HG02623 (cell line): Measurements from ENCODE around the gene KRT20.

Experiments used
- ATAC-seq: cut with Tn5 transposase; IDR thresholded peaks from one replicate; pipeline ENCODE4 v1.9.1; 2021; ENCODE audit warnings: moderate library complexity; ENCODE audit not compliant: unreplicated experiment

KRT20 gene

DNA sequence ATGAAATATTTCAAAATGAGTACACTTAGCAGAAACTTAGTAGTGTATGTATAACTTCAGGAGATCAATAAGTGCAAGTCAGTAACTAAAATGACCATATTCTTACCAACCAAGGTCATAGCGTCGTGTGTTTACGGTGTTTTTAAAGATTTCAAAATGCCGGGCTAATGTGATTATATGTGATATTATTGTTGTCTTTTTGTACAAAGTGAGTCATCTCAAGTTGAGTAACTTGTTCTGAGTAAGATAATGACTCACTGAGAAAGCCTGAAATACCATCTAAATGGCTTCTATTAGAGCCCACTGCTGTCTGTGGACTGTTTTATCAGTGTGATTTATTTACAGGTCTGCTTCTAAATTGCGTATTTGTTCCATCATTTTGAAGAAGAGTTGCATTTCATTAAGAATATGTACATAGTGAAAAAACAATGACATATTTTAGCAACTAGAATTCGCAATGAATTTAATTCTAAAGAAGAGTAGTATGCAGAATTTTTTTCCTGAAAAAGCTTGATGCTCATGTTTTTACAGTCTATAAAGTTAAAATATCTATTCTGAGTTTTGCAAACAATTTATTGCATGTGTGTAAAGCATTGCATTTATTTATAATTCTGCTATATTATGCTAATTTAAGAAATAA is 30.7 kb downstream of the KRT20 start:
- ATAC-seq = no peak

DNA sequence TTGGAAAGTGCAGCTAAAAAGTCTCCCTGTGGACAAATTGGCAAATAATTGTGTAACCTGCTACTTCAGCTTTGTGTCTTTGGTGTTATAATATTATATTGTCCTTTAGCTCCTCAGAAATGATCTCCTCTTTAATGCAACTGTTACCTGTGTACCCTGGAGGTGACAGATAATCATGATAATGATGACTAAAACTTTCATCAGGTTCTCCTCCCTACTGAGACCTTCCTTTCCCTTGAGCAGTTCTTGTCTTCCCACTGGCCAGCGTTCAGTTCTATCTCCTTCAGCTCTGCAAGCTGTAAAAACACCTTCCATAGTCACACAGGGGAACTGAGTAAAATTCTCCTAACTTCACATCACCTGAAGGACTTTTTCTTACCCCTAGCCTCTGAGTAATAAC is 32.7 kb downstream of the KRT20 start:
- ATAC-seq = no peak

DNA sequence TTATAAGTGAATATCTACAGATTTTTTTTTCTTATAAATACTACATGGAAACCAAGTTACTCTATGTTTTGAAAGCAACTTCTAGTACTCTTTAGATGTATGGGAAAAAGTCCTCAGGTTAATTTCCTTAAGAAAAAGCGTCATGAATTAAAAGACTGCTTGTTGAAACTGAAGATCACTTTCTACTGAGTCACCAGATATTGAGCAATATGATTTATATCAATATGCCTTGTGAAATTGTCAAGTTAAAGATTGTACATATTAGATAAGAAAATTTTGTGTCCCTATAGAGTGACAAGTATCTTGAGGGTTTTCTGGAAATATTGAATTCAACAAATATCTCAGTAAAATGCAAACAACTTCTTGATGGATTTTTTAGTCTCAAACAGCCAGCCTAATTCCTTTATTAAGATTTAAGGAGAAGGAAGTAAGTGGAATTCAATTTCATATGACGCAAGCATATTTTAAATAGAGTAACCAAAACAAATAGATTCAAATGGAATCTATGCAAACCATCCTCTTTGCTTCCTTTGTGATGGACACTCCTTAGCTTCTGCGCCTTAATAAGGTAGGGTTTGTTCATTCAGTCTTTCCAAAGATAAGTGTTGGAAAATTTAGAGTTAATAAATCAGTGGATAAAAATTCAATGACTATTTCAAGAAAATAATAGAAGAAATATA is 34.6 kb downstream of the KRT20 start:
- ATAC-seq = no peak

DNA sequence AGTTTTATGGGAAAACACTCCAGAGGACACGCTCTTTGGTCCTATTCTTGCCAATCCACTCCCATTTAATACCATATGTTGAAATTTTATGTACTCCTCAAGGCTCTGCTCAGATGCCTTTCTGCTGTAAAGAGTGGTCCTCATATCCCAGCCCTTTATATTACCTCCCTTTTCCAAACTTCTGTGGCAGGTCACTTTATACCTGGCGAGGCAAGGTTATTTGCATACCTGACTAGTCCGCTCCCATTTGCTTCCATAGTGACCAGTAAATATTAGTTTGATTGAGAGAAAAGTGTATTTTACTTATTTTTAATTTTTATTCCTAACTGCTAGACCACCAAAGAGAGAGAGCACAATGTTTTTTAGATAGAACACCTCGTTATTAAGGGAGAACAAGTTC is 35.3 kb downstream of the KRT20 start:
- no peak for ATAC-seq

DNA sequence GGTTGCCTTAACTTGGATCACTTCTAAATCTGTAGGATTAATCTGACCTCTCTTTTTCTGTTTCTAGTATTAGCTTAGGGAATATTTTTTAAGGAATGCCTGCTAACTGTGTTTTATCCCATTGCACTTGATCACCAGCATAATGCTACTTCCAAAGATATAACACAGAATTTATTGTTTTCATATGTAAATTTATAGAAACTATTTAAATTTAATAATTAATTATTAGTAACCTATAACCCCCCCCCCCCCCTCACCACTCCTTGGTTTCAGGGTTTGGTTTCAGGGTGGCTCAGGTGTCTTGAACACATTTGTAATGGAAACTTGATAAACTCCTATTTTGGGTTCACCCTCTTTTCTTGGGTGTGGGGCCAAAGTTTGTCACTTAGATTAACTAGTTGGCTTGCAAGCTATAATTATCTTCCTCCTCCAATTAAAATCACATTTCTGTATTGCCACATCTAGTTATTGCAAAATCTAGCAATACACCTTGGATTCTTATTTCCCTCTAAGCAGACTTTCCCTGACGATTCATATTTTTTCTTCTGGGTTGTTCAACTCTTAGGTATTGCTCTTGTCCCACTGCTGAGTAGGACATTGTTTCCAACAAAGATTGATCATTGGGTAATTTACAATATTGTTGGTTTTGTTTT is 36.3 kb downstream of the KRT20 start:
- ATAC-seq = no peak

DNA sequence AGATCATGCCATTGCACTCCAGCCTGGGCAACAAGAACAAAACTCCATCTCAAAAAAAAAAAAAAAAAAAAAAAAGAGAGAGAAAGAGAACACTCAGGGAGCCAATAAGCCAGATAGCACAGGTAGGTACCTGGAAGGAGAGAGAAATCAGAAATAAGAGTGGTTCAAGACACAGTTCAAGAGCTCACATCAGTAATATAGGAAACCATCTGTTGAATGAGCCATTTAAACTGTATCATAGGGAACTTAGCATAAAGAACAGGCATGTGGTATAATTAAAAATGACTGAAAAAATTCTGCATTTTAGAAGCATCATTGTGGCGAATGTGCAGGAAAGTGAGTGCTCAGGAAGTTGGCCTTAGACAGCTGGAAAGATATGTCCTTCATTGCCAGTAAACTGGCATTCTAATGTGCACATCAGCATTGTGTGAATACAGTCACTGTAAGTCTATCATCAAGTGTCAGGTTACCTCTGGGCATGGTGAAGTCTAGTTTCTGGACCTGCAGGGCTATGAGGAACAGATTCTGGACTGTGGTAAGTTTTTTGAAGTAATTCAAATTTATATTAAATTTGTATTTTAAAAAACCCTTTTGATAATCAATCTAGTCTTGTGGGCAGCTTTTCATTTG is 38.4 kb downstream of the KRT20 start:
- no peak for ATAC-seq

DNA sequence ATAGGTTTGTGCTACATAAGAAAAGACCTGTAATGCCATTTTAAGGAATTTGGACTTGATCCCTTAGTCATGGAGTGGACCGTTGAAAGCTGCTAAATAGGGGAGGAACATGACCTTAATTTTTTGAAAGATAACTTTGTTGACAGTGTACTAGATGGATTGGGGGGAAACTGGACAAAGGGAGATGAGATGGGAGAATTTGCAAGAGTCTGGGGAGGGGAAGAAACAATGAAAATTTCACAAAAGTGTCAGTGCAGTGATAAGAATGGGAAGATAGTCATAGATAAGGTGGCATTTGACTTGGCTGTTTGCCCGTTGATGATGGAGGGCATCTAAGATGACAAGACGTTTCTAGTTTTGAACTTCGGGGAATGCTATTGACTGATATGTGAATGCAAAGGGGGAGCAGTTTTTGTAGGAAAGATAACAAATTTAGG is 40.4 kb downstream of the KRT20 start:
- ATAC-seq = no peak

DNA sequence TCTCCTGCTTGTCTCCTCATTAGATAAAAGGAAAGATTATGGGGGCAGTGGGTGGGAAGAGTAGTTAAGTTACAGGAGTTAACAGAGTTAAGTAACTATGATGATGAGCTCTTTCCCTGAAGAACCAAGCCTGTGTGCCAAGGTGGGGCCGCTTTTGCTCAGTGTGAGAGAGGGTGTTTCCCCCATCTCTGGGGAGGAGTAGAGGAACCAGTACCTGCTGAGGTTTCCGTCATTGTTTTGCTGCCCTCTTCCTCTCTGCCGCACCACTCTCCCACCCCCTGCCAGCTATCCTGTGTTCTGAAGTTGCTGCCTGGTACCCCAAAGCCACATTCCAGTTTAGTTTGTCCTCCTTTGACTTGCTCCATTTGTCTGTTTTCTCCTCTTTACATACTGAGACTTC is 41.8 kb downstream of the KRT20 start:
- no peak for ATAC-seq

DNA sequence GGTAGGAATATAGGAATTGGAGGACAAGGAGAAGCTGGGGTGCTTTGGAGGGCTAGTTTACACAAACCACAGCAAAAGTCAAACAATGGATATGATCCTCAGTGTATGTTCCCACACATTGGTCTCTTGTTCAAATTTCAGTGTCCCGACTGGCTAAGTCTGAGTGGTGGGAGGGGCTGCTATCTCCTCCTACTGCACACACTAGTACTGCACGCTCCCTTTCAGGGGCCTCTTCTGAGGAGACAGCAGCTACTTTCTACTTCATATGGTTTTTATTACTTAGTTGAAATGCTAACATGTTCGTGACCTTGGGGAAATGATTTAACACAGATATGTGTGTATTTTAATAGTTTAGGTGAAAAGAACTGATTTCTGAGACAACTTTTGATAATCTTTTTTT is 43.8 kb downstream of the KRT20 start:
- ATAC-seq = no peak

DNA sequence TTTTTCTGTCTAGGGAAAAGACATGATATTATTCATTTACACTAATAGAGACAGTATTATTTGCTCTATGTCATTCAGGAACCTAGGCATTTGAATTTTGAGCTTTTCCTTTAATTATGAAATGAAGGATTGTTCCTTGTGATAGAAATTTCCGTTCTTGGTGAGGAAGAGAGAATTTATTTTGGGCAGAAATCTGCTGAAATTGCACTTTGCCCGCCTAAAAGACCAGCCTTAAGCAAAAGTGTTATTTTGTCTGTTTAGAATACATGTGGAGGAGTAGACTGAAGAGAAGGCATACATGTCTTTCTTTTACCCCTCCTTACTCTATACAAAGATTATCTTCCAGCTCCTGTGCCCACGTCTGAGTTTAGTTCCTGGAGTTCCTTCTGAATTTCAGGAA is 45.8 kb downstream of the KRT20 start:
- ATAC-seq = no peak

DNA sequence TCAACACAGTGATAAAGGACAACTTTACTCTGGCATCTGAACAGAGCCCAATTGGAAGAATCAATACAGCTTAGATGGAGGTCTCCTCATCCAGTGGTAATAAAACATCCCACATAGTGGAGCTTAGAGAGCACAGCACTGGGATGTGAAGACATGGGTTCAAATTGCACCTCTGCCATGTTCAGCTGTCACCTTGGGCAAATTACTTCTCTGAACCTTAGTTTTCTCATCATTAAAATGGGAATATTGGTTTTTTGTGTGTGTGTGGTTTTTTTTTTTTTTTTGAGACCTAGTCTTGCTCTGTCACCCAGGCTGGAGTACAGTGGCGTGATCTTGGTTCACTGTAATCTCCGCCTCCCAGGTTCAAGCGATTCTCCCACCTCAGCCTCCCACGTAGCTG is 49.0 kb downstream of the KRT20 start:
- ATAC-seq = no peak

DNA sequence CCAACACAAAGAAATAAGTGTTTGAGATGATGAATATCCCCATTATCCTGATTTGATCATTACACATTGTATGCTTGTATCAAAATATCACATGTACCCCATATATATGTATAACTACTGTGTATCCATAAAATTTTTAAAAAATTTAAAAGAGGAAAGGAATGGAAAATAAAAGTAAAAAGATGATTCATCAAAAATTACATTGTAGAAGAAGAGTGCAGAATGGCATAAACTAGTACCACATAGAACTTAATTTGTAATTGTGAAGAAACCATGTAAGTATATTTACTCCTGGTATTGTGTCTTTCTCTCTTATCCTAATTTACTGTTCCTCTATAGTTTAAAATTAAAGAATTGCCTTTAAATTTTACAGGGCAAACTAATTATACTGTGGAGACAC is 51.2 kb downstream of the KRT20 start:
- ATAC-seq = no peak

DNA sequence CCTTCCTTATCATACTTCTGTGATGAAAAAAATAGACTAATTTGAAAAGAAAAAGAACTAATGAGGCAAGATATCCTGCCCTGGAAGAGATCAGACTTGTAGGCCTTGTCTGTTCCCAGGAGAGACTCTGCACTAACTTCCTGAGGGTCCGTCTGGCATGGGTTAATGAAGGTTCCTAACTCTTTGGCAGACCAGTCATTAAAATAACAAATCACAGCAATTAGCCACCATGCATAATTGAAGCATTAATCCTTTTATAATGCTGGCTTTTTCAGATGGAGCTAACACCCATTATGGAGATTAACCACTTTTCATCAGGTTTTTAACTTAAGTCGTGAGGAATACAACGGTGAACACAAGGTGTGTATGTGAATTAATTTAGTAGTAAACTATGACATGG is 52.2 kb downstream of the KRT20 start:
- ATAC-seq = no peak

DNA sequence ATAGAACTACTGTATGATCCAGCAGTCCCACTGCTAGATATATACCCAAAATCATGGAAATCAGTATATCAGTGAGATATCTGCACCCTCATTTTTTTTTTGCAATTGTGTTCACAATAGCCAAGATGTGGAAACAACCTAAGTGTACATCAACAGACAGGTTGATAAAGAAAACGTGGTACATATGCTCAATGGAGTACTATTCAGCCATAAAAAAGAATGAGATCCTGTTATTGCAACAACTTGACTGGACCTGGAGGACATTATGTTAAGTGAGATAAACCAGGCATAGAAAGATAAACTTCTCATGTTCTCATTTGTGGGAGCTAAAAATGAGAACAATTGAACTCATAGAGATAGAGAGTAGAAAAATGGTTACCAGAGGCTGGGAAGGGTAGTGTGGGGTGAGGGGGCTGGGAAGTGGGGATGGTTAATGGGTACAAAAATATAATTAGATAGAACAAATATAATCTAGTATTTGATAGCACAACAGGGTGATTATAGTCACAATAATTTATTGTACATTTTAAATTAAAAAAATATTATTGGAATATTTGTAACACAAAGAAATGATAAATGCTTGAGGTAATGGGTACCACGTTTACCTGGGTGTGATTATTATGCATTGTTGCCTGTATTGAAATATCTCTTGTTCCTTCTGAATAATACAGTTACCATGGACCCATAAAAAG is 54.8 kb downstream of the KRT20 start:
- ATAC-seq = no peak

DNA sequence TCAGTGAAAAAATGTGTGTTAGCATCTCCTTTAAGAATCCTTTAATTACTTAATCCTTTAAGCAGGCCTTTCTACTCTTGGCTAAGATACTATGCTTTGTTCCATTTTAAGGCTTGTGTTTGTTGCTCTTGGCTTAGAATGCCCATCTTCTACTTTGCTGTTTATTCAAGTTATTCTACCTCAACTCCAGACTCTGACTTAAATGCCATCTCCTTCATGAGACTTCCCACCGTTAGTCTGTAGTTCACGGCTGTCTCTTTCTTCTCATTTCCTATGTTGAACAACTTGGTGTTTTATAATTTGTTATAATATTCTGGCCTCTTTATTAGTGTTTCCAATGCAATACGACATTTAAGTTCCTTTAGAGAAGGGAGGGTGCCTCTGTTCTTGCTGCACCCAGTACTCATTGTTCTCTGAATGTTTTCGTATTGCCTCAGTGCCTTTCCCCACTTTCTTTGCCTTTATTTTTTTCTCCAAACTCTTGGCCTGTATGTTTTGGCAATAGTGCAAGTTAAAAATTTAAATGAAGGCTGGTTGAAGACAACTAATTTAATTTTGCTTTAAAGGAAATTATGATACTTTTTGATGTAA is 56.5 kb downstream of the KRT20 start:
- no peak for ATAC-seq

DNA sequence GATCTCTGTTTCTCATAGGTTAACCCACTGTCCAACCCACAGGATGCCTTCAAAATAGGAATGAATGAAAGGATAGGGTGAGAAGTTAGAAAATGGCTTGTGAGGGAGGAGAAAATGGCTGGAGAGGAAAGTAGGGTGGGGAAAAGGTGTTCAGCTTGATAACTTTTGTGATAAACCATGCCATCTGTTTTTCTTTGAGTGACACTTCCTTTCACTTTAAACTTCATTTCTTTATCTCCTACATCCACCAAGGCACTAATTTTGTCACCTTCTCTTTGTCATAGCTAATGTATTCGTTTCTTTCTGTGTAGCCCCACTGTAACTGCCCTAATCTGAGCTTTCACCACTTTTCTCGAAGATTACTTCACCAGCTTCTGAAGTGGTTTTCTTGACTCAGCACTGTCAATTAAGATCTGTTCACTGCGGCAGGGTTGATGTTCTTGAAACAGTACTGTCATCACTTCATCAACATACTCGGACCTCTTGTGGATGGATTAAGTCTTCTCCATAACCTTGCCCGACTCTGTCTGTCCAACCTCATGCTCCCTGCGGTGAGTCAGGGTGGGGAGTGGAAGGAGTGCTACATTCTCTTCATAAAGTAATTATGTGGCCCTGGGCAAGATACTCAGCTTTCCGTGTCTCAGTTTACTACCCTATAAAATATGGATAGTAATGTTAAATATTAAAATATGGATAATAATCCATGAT is 57.1 kb downstream of the KRT20 start:
- no peak for ATAC-seq
